ENCODE measurements around the gene TXNDC5.

Gene TXNDC5

DNA sequence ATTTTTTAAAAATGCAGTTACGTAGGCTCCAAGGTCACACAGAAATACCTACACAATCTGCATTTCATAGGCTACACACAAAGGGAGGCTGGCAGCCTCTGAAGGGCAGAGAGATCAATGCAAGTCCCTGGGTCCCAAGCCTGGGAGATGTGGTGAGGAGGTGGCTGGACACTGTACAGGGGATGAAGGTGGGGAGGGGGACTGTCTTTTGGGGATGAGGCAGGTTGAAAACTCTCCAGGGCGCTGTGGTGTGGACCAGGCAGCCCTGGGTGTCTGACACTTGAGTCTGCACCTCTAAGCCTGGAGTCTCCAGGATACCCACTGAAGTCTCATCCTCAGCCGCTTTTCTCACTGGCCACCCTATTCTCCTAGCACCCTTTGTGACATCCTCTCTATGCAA is 24.5 kb downstream of the TXNDC5 start:
- in situ Hi-C loops (cut with HindIII; ENCODE audit: low sequenced_read_pairs): no loop called here
- TF ChIP-seq CTCF (IDR thresholded peaks at IDR 0.05; ENCODE audit: low read depth, low read length, missing control alignments): no peak
- DNase-seq (ENCODE audit: low read depth): no peak
- H3K4me3 ChIP-seq (ENCODE audit: low read depth, low read length): no peak overlapping the region

DNA sequence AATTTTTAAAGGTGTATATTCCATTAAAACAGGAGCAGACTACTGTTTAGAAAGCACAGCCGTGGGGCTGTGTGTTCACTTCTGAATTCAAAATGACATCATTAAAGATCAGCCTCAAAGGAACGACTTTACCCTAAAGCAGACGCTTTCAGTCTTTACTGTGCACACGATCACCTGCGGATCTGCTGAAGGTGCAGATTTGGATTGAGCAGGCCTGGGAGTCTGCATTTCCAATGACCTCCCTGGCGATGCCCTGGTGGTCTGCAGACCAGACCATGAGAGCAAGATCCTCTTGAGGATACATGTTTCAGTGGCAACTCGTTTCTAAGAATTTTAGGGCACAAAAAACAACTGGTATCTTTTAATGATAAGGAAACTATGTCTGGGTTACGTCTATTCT is 27.2 kb downstream of the TXNDC5 start:
- H3K4me3 ChIP-seq (ENCODE audit: low read depth, low read length): no peak overlapping the region
- in situ Hi-C loops (cut with HindIII; ENCODE audit: low sequenced_read_pairs): no loop called here
- DNase-seq (ENCODE audit: low read depth): no peak
- TF ChIP-seq CTCF (IDR thresholded peaks at IDR 0.05; ENCODE audit: low read depth, low read length, missing control alignments): no peak

DNA sequence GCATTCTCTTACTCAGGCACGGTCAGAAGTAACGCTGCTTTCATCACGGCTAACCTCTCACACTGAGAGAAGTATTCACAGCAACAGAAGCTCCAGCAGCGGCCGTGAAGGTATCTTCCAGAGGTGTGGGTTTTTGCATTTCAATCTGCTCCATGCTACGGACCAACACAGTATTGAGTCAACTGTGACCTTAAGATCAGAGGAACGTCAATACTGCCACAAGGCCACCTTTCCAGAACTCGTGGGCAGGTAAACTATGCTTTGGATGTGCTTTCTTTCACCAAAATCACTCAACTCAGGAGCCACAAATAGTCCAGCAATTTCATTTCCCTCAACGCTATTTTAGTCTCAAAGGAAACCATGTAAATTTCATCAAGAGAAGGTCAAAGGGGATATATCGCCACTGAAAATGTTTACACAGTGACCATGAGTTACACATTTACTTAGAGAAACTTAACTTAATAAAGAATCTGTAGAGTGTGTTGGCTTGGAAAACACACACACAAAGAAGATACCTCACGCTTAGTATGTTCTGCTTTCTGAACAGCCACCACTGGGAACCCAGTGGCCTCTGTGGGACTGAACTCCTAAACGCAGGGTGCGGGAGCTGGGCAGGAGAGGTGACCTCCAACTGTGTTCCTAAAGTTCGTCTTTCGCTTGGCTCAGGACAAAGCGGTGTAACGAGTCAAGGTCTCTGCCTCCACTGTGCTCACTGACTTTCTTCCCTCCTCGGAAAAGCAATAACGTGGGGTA is 27.9 kb downstream of the TXNDC5 start:
- TF ChIP-seq CTCF (IDR thresholded peaks at IDR 0.05; ENCODE audit: low read depth, low read length, missing control alignments): no peak
- in situ Hi-C loops (cut with HindIII; ENCODE audit: low sequenced_read_pairs): no loop called here
- no peak overlapping the region for H3K4me3 ChIP-seq (ENCODE audit: low read depth, low read length)
- no peak for DNase-seq (ENCODE audit: low read depth)

DNA sequence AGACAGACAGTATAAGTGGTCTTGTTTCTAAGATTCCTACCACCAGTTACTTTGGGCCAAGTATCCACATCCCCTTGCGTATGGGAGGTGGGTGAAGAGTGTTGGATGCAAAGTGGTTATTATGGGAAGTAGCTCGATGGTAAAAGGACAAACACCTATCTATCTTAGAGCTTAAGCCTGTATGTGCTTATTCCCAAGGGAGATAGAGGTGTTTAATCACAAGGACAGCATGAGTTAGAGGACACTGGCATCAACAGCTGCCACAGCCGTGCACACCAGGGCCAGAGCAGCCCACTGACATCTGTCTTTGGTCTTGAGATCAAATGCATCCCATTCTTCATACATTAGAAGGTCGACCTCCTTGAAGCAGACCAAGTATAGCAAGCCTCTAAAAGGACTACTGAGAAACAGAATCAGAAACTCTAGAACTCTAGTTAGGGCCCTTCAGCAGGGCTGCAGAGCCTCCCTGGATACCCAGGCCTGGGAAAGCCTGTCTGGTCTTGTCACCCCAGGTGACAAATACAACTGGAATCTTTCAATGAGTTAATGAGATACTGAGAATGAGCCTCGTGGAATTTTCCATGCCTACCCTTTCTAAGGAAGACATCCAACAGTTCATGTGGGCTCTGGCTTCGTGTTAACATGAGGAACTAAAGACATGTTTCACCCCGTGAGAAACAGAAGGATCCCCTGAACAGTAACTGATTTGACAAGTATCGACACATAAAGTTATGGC is 28.7 kb downstream of the TXNDC5 start:
- DNase-seq (ENCODE audit: low read depth): no peak
- in situ Hi-C loops (cut with HindIII; ENCODE audit: low sequenced_read_pairs): no loop called here
- no peak for TF ChIP-seq CTCF (IDR thresholded peaks at IDR 0.05; ENCODE audit: low read depth, low read length, missing control alignments)

GRCh38 chr6:7880718-7881107 is 29.9 kb downstream of the TXNDC5 start:
- TF ChIP-seq CTCF (IDR thresholded peaks at IDR 0.05; ENCODE audit: low read depth, low read length, missing control alignments): no peak
- no peak for DNase-seq (ENCODE audit: low read depth)
- in situ Hi-C loops (cut with HindIII; ENCODE audit: low sequenced_read_pairs): no loop called here
- H3K4me3 ChIP-seq (ENCODE audit: low read depth, low read length): no peak overlapping the region

More for the DNA sequence above, 28.7 kb downstream of the TXNDC5 start:
- no peak overlapping the region for H3K4me3 ChIP-seq (ENCODE audit: low read depth, low read length)

DNA sequence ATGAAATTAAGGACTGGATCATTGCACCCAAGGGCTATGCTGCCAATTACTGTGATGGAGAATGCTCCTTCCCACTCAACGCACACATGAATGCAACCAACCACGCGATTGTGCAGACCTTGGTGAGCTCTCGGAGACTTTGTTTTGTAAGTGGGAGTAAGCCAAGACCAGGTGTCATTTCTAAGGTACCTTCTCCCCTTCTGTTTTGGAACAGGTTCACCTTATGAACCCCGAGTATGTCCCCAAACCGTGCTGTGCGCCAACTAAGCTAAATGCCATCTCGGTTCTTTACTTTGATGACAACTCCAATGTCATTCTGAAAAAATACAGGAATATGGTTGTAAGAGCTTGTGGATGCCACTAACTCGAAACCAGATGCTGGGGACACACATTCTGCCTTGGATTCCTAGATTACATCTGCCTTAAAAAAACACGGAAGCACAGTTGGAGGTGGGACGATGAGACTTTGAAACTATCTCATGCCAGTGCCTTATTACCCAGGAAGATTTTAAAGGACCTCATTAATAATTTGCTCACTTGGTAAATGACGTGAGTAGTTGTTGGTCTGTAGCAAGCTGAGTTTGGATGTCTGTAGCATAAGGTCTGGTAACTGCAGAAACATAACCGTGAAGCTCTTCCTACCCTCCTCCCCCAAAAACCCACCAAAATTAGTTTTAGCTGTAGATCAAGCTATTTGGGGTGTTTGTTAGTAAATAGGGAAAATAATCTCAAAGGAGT is 30.4 kb downstream of the TXNDC5 start:
- in situ Hi-C loops (cut with HindIII; ENCODE audit: low sequenced_read_pairs): no loop called here
- no peak for TF ChIP-seq CTCF (IDR thresholded peaks at IDR 0.05; ENCODE audit: low read depth, low read length, missing control alignments)
- H3K4me3 ChIP-seq (ENCODE audit: low read depth, low read length): no peak overlapping the region
- no peak for DNase-seq (ENCODE audit: low read depth)
